Tracheal epithelial cell (primary cell): Measurements from ENCODE around the gene ALG5. TPM values are rescaled to one million over a fixed set of nuclear protein-coding genes. Genes with fewer than 3 reads are reported as not detected.

Source experiments
- total RNA-seq: library from RNA; depleted of rRNA; stranded (reverse); fragments of >200 nt; gene quantifications from 2 replicates; pipeline ENCODE4 v1.2.1, GENCODE V29; 2014

The ALG5 gene
- 40.5 and 48.4 TPM in 2 replicates for total RNA-seq

GRCh38 chr13:36999054-36999714, at the start of gene ALG5:
Gene ALG5 (minus strand): TSS chr13:36999340. CDS start chr13:36999300, 40 bp downstream.

GRCh38 chr13:36919833-36920615, 79.1 kb downstream of the ALG5 start, which contains the start of gene SMAD9:
Gene SMAD9 (minus strand): TSS chr13:36920238. CDS start chr13:36879689, 40,549 bp downstream.

Other genes with a start within 250 kb of the ALG5 start
- 0.72 and 1.1 TPM in 2 replicates for gene RFXAP, start 180.1 kb downstream of the ALG5 start, total RNA-seq
- 0.24 and 0.43 TPM in 2 replicates for gene SMAD9, start 79.1 kb downstream of the ALG5 start, total RNA-seq
- 42.9 and 44.8 TPM in 2 replicates for gene EXOSC8, start 1.4 kb upstream of the ALG5 start, total RNA-seq
- gene SUPT20H, start 60.3 kb upstream of the ALG5 start, total RNA-seq: 30.1 and 33.7 TPM in 2 replicates
- not detected in 2 replicates for gene CSNK1A1L, start 106.3 kb upstream of the ALG5 start, total RNA-seq